H1 (cell line): Measurements from ENCODE around the gene ZNF699. TPM values are rescaled to one million over a fixed set of nuclear protein-coding genes. Genes with fewer than 3 reads are reported as not detected.

Experiments
- CHD1 ChIP-seq: IDR thresholded peaks from 2 replicates; pipeline ENCODE4 v1.6.1; 2012; ENCODE audit warnings: low read depth, low read length, improper control_type of control experiment
- PHF8 ChIP-seq: fragments of 200-600 bp; sonication (generic); conservative IDR thresholded peaks from 2 replicates; pipeline ENCODE4 v1.7.1; 2012; ENCODE audit warnings: low read depth, mild to moderate bottlenecking, inconsistent platforms, low read length, moderate library complexity
- polyA plus RNA-seq, 7 experiments: library from polyadenylated mRNA; depleted of rRNA in 3 of 7; stranded (reverse) in 5 of 7; unstranded in 2 of 7; fragments of >200 nt in 5 of 7; fragments of 200-250 nt in 2 of 7; gene quantifications; 1 replicate in 5 of 7; 2 replicates in 1 of 7; 4 replicates in 1 of 7; pipeline versions ENCODE4 v1.2.1 to v1.2.3, GENCODE V29; 2011 to 2013; ENCODE audit warnings: missing spikeins in 2 of 7, mixed read lengths in 2 of 7
- total RNA-seq: library from RNA; stranded (reverse); fragmentation: NEBNext Ultra II Directional; extraction: Animal tissue kit (Norgen Biotek cat#: 25700); gene quantifications from 2 replicates; pipeline ENCODE4 v1.2.1, GENCODE V29; 2021

Gene ZNF699
- total and polyA plus RNA-seq, 2 of the 8 experiments (the other 6 are each of a cell fraction or from before 2014, with no cell fraction given) = 1.00 to 3.3 TPM

GRCh38 chr19:9313756-9314155, 4.1 kb upstream of the ZNF699 start (continued):
- TF ChIP-seq CHD1 (no peak), PHF8 (no peak)
